ENCODE data around the gene CBY1.

DNA sequence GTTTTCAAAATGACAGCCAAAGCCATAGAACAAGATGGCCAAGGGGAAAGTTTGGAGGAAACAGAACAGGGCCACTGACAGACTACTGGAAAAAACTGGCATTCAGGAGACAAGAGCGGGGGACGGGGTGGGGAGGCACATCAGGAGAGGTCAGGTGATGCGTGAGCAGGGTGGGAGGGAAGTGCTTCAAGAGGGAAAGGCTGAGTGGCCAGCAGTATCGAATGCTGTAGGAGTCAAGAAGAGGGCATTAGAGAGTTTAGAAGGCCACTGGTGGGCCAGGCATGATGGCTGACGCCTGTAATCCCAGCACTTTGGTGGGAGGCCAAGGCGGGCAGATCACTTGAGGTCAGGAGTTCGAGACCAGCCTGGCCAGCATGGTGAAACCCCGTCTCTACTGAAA is 57.5 kb downstream of the CBY1 start:
- no peak for TF ChIP-seq CTCF (IDR thresholded peaks at IDR 0.05)
- no peak for TF ChIP-seq POLR2AphosphoS5 (IDR thresholded peaks at IDR 0.05)
- no peak for TF ChIP-seq POLR2A (IDR thresholded peaks at IDR 0.05)
- TF ChIP-seq EP300 (IDR thresholded peaks at IDR 0.05), result no peak
